Progenitor cell of endocrine pancreas (in vitro differentiated cells): ENCODE results near the gene LCN15. TPM values are rescaled to one million over a fixed set of nuclear protein-coding genes. Genes with fewer than 3 reads are reported as not detected.

ENCODE experiments used
- DNase-seq: peaks from one replicate; pipeline ENCODE4 v3.0.0; 2021; ENCODE audit warnings: low spot score; ENCODE audit not compliant: unreplicated experiment
- H3K27ac Mint-ChIP-seq: 2 replicates; pipeline ENCODE4 v1.8.0; 2021; ENCODE audit warnings: mild to moderate bottlenecking, moderate library complexity, mixed read lengths
- H3K27me3 Mint-ChIP-seq: 2 replicates; pipeline ENCODE4 v1.8.0; 2021; ENCODE audit warnings: mixed read lengths
- H3K36me3 Mint-ChIP-seq: 2 replicates; pipeline ENCODE4 v1.8.0; 2022; ENCODE audit warnings: mixed read lengths; ENCODE audit not compliant: insufficient read depth
- H3K4me1 Mint-ChIP-seq: 2 replicates; pipeline ENCODE4 v1.8.0; 2021; ENCODE audit warnings: low read depth, mixed read lengths
- H3K4me3 Mint-ChIP-seq: 2 replicates; pipeline ENCODE4 v1.8.0; 2021; ENCODE audit warnings: low read depth, mild to moderate bottlenecking, moderate library complexity, mixed read lengths
- H3K9me3 Mint-ChIP-seq: 2 replicates; pipeline ENCODE4 v1.8.0; 2021; ENCODE audit warnings: low read depth, mixed read lengths
- CTCF ChIP-seq: fragments of 200-600 bp; sonication (generic); IDR thresholded peaks from one replicate; pipeline ENCODE4 v1.5.0; 2021; ENCODE audit warnings: antibody characterized with exemption, mild to moderate bottlenecking; ENCODE audit not compliant: unreplicated experiment
- total RNA-seq: library from RNA; stranded (reverse); gene quantifications from 2 replicates; pipeline ENCODE4 v1.2.1, GENCODE V29; 2021

LCN15 gene
- total RNA-seq, 1 donor from 2014 or later, result not detected

DNA sequence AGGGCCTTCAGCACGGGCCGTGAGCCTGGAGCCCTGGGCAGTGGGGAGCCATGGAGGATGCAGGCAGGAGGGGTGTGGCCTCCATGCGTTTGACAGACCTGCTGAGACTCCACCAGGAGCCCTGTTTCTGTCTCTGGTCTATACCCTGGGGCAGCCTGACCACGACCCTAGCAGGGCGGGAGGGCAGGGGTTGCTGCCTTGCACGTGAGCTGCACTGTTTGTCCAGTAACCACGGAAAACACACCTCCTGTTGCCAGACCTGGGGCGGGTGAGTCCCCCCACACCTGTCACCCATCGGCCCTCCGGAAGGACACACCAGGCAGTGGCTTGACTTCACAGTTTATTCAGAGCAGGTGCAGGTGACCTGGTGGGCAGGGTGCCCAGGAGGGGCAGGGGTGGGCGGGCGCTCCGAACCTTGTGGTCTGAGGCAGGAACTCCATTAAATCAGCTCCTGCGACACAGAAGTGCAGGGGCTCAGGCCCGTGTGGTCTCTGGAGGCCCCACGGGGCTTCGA is 10.2 kb downstream of the LCN15 start:
- Mint-ChIP-seq H3K27ac (no peak overlapping the region), H3K27me3 (peaks cover 7% of the 10 kb centered on the region), H3K4me1 (no peaks in the 10 kb centered on the region), H3K9me3 (peaks cover 11% of the 10 kb centered on the region), H3K4me3 (no peak overlapping the region), H3K36me3 (no peaks in the 10 kb centered on the region)
- no peak for TF ChIP-seq CTCF
- DNase-seq, result no peak

- H3K9me3 Mint-ChIP-seq, result peaks cover 11% of the 10 kb centered on the region
- H3K4me1 Mint-ChIP-seq, result no peaks in the 10 kb centered on the region
Observed at GRCh38 chr9:136753371-136754058, 10.8 kb downstream of the LCN15 start.

DNA sequence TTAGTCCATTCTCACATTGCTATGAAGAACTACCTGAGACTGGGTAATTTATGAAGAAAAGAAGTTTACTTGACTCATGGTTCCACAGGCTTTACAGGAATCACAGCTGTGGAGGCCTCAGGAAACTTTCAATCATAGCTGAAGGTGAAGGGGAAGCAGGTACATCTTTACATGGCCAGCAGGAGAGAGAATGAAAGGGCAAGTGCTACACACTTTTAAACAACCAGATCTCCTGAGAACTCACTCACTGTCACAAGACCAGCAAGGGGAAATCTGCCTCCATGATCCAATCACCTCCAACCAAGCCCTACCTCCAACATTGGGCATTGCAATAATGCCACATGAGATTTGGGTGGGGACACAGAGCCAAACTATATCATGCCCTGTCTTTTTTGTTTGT is 12.5 kb downstream of the LCN15 start:
- no peak for DNase-seq
- Mint-ChIP-seq H3K4me3 (no peak overlapping the region), H3K27me3 (peaks cover 7% of the 10 kb centered on the region), H3K27ac (no peak overlapping the region), H3K4me1 (no peaks in the 10 kb centered on the region), H3K36me3 (no peaks in the 10 kb centered on the region), H3K9me3 (peaks cover 11% of the 10 kb centered on the region)
- TF ChIP-seq CTCF, result no peak

More at GRCh38 chr9:136753371-136754058, 10.8 kb downstream of the LCN15 start:
- H3K4me3 Mint-ChIP-seq, result no peak overlapping the region
- no peak for TF ChIP-seq CTCF
- no peak for DNase-seq
- H3K27ac Mint-ChIP-seq, result no peak overlapping the region
- no peaks in the 10 kb centered on the region for H3K36me3 Mint-ChIP-seq
- peaks cover 7% of the 10 kb centered on the region for H3K27me3 Mint-ChIP-seq

- no peaks in the 10 kb centered on the region for H3K36me3 Mint-ChIP-seq
- H3K27ac Mint-ChIP-seq, result no peak overlapping the region
Observed at GRCh38 chr9:136751244-136751643, 13.1 kb downstream of the LCN15 start.

GRCh38 chr9:136750526-136750925 is 13.8 kb downstream of the LCN15 start:
- Mint-ChIP-seq H3K9me3 (peaks cover 11% of the 10 kb centered on the region), H3K4me3 (no peak overlapping the region), H3K4me1 (no peaks in the 10 kb centered on the region), H3K27me3 (peaks cover 7% of the 10 kb centered on the region), H3K27ac (no peak overlapping the region), H3K36me3 (no peaks in the 10 kb centered on the region)
- no peak for DNase-seq
- no peak for TF ChIP-seq CTCF

More at GRCh38 chr9:136751244-136751643, 13.1 kb downstream of the LCN15 start:
- Mint-ChIP-seq H3K9me3 (peaks cover 11% of the 10 kb centered on the region), H3K4me1 (no peaks in the 10 kb centered on the region), H3K27me3 (peaks cover 7% of the 10 kb centered on the region), H3K4me3 (no peak overlapping the region)
- TF ChIP-seq CTCF, result no peak
- no peak for DNase-seq
